OCI-M1 (cell line): ENCODE data around the gene DBET.
"Not testable (repeated sequence)": the region's sequence is repeated elsewhere in the genome, so short reads cannot be mapped to it uniquely, and the experiment has no call there.

Experiments
- DNase-seq: peaks from one replicate; lab custom pipeline; 2025; lab: John Stamatoyannopoulos, UW

DBET gene

GRCh38 chr4:190064342-190064741 is at the start of gene DBET:
DBET (plus strand) TSS chr4:190064502.
- DNase-seq = not testable (repeated sequence)

GRCh38 chr4:190014771-190015537 is 49.3 kb upstream of the DBET start:
- no peak for DNase-seq

GRCh38 chr4:190015538-190016368 is 48.5 kb upstream of the DBET start:
- no peak for DNase-seq

GRCh38 chr4:190016369-190017289 is 47.7 kb upstream of the DBET start:
- DNase-seq = no peak

- DNase-seq = no peak
Measured at GRCh38 chr4:190017357-190018200, 46.7 kb upstream of the DBET start.

GRCh38 chr4:190018201-190018920 is 45.9 kb upstream of the DBET start:
- no peak for DNase-seq

- no peak for DNase-seq
Measured at GRCh38 chr4:190019023-190019858, 45.1 kb upstream of the DBET start.

- DNase-seq = not testable (repeated sequence)
Measured at GRCh38 chr4:190019859-190020463, 44.3 kb upstream of the DBET start.

- DNase-seq = no peak
Measured at GRCh38 chr4:190020790-190021717, 43.2 kb upstream of the DBET start.

- not testable (repeated sequence) for DNase-seq
Measured at GRCh38 chr4:190021973-190022372, 42.3 kb upstream of the DBET start.

GRCh38 chr4:190022614-190023281 is 41.6 kb upstream of the DBET start:
- not testable (repeated sequence) for DNase-seq

GRCh38 chr4:190027156-190027555 is 37.1 kb upstream of the DBET start, which contains the start of gene FRG2:
FRG2 (minus strand) TSS chr4:190027256; CDS start chr4:190027204, 52 bp downstream.
- DNase-seq = not testable (repeated sequence)

- not testable (repeated sequence) for DNase-seq
Measured at GRCh38 chr4:190031264-190031663, 33.0 kb upstream of the DBET start.

- not testable (repeated sequence) for DNase-seq
Measured at GRCh38 chr4:190037704-190038388, 26.5 kb upstream of the DBET start.

- not testable (repeated sequence) for DNase-seq
Measured at GRCh38 chr4:190040873-190041272, 23.4 kb upstream of the DBET start.

- not testable (repeated sequence) for DNase-seq
Measured at GRCh38 chr4:190047627-190048026, 16.7 kb upstream of the DBET start.
